Stimulated activated CD8-positive, alpha-beta memory T cell treated with anti-CD3 and anti-CD28 coated beads, Interleukin-7, amount 100 ng/mL, for 1 hour (primary cell): Measurements from ENCODE around the gene B4GALT3.

Experiments
- DNase-seq, 2 donors: peaks; one replicate each; pipeline ENCODE4 v3.0.0-alpha.2; 2020; ENCODE audit warnings: low read depth in 2 of 2

The B4GALT3 gene

DNA sequence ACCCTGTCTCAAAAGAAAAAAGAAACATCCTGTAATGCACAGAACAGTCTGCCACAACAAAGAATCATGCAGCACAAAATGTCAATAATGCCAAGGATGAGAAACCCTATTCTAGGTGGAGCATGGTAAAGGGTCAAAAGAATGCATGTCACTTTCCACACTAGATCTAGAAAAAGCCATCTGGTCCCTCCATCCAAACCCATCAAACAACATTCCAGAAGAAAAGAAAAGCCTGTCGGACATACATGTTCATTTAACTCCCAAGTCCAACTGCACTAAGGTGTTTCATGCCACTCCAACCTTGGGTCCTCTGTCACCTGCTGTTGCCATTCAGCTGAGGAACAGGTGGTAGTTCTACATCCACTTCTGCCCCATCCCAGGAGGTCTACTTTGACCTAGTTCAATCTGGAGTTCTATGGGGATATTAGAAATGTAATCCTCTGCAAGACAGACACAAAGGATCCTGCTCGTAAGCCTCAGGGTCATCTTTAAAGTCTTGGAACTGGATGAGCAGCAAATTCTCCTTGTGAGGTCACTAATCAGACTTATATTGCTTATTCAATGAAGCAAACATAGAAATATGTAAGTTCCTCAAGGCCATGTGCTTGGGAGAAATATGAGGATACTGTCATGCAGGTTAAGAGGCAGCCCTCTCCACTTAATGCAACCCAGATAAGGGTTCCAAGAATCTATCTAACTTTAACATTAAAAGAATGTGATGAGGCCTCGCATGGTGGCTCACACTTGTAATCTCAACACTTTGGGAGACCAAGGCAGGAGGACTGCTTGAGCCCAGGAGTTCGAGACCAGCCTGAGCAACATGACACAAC lies 48.5 kb downstream of the B4GALT3 start:
- no peak for DNase-seq

DNA sequence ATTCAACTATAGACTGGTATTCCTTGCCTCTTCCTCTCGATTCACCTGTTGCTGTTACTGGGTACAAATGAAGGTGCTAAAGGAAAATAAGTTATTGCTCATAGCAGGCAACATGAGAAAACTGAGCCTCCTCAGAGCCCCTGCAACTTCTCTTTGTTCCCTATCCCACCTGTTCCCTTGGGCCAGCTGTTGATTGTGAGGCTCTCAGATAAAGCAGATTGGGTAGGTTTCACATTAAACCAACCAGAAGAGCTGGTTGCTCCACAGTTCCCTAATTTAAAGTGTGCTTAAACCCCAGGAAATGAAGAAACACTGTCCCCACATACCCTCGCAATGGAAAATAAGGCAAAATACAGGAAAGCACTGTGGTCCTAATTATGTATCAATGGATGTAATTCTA lies 49.7 kb downstream of the B4GALT3 start:
- DNase-seq = no peak

DNA sequence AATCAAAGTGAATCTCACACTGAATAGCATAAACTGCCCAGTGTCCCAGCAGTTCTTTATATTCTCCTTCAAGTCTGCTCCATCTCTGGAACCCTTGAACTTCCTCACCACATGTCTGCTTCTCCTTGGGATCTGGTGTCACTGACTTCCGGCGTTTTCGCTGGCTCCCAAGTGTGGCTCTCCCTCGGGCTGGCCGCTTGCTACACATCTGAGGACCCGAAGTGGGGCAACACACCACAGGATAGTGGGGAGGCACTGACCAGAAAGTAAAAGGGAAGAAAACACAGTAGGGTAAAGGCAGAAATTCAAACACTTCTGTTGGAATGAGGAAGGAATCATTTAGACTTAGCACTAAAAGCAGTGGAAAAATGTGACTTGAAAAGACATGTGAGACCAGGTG lies 54.3 kb downstream of the B4GALT3 start:
- no peak for DNase-seq

DNA sequence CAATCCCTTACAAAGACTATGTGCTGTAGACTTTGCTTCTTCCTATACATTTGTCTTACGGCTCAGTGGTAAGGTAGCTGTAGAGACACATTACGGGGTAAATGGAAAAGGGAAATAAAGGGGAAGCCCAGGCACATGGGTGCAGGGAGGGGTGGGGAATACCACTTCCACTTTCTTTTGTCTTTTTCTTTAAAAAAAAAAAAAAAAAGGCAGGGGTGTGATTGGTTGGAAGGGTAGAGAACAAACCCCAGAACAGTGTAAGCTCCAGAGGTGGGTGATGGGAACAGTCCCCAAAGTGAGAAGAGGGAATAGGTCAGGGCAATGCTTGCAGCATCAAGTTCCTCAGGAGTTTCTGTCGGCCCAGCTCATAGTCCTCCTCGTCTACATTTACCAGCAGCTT lies 55.5 kb downstream of the B4GALT3 start:
- no peak for DNase-seq
